M059J (cell line): ENCODE measurements around the gene TNIP2. TPM values are rescaled to one million over a fixed set of nuclear protein-coding genes. Genes with fewer than 3 reads are reported as not detected.
A peak's percentile ranks its signal among the peaks of the same experiment; 100 is the strongest.
"Not testable (repeated sequence)": the region's sequence is repeated elsewhere in the genome, so short reads cannot be mapped to it uniquely, and the experiment has no call there.

Experiments used
- DNase-seq: peaks from one replicate; pipeline ENCODE4 v3.0.0-alpha.2; 2012; ENCODE audit warnings: low read depth
- total RNA-seq: library from RNA; depleted of rRNA; stranded (reverse); fragments of >200 nt; shearing (Covaris generic); gene quantifications from 2 replicates; pipeline ENCODE4 v1.2.3, GENCODE V29; 2014

TNIP2 gene
- total RNA-seq, 1 experiment from 2014 or later = 49.4 TPM

DNA sequence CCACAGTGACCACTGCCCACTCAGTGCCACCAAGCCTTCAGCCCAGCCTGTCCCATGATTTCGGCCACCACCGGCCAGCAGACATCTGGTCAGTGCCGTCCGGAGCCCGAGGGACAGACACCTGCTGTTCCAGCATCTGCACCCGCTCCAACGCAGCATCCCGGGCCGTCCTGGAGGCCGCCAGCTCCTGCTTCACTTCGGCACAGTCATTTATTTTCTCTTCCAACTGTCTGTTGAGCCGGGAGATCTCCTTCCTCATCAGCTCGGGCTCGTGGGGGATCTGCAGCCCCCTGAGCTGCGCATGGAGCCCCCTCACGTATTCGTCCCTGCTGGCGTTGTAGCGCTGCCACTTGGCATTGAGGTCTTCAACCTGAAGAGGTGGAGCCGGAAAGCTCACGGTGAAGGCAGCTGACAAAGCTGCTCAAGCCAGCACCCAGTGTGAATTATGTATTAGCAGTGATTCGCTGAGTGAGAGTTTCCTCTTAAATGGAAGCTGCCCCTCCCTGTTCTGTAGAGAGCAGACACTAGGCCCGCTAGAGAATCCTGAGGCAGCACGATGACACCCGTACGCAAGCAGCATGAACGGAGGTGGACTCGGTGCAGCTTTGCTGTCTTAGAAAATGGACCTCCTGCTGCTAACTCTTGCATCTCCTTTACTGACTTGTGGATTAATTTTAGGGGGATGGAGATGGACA is 11.4 kb downstream of the TNIP2 start:
- no peak for DNase-seq

DNA sequence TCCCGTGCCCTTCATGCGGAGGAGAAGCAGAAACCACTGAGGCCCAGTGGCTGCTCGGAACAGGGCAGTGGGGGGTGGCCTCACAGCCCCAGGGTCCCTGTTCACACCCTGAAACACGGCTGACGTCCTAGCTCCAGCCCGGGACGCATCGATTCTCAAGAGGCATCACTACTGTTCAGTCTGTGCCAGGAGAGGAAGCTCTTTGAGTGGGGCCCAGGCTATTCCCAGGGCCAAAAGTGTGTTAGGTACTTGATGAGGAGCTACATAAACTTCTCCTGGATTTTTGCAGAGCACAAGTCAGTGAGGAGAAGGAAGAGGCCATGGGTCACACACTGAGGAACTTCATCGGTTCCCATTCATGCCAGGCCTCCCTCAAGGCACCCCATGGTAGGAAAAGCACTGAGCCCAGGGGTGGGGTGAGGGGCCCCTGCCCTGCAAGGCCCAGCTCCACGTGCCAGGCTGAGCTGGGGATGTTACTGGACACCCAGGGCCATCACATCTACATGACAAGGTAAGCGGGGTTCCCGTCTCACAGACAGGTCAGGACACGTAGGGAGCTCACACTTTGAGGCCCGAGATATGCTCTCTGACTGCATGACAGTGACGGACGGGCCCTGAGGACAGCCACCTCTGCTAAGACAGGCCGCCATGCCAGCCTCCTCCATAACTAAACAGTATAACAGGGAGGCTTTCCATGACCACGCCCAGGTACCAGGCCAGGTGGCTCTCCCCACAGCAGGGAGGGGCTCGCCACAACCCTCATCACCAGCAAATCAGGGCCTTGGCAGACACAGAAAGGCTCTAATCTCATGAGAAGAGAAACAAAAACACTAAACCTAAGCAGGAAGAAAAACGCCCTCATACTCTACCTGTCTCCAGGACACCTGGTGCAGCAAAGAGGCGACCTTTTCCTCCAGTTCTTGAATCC is 12.4 kb downstream of the TNIP2 start:
- DNase-seq = no peak

GRCh38 chr4:2742823-2743517 is 13.2 kb downstream of the TNIP2 start:
- no peak for DNase-seq

DNA sequence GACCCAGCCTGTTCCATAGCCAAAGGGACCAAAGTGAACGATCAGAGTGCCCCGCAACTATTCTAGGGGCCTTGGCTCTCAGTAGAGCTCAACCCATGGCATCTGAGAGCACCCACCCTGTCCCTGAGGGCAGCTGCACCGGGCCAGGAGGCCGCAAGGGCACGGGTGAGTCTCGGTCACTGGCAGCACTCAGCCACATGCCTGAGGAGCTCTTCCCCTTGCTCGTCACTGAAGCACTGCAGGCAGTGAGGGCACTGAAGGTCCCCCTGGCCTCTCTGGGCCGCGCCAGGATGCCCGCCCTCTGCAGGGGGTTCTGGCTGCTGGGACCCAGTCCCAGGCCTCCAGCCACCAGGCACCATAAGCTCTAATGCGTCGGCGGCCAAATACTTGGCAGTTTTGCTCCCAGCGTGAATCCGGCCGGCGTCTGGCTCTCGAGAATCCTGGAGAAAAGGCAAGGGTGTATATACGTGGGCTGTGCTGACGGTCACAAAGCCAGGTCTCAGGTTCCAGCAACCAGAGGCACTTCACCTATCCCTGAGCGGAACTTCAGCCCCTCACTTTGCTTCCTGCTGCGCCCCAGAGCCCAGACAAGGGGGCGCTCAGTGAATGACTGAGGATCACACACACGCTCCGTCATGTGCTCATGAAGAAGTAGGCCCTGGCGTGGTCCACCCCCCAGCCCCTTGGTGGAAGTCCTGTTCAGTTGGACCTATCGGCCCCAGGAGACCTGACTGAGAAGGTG is 13.9 kb downstream of the TNIP2 start:
- no peak for DNase-seq

- DNase-seq = peak; percentile 39
Measured at GRCh38 chr4:2741626-2742025, 14.5 kb downstream of the TNIP2 start.

GRCh38 chr4:2738296-2738695 is 17.8 kb downstream of the TNIP2 start:
- not testable (repeated sequence) for DNase-seq

DNA sequence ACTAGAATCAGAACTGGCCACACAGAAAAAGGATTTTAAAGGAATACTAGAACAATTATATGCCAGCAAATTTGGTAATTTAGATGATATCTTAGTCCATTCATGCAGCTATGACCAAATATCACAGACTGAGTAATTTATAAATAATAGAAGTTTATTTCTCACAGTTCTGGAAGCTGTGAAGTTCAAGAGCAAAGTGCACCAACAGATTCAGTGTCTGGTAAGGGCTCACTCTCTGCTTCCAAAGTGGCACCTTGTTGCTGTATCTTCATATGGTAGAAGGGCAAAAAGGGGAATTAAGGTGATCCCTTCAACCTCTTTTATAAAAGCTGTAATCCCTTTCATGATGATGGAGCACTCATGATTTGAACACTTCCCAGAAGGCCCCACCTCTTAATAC is 20.3 kb downstream of the TNIP2 start:
- no peak for DNase-seq

DNA sequence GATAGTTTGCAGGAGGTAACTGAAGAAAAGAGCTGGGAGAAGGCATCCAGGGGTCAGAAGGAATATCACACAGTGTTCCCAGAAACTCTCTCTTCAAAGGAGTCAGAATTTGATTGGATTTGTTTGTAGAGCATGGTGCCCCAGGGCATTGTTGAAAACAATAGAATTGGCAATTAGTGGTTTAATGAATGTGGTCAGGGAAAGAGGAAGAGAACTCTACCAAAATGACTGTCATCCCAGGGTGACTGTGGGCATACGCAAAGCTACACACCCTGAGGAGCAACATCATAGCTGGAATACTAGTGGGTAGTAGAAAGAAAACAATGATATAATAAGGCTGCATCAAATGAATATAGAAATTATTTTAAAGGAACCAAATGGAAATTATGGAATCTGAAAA is 21.5 kb downstream of the TNIP2 start:
- DNase-seq = peak; percentile 70

- no peak for DNase-seq
Measured at GRCh38 chr4:2733844-2734574, 22.1 kb downstream of the TNIP2 start.

DNA sequence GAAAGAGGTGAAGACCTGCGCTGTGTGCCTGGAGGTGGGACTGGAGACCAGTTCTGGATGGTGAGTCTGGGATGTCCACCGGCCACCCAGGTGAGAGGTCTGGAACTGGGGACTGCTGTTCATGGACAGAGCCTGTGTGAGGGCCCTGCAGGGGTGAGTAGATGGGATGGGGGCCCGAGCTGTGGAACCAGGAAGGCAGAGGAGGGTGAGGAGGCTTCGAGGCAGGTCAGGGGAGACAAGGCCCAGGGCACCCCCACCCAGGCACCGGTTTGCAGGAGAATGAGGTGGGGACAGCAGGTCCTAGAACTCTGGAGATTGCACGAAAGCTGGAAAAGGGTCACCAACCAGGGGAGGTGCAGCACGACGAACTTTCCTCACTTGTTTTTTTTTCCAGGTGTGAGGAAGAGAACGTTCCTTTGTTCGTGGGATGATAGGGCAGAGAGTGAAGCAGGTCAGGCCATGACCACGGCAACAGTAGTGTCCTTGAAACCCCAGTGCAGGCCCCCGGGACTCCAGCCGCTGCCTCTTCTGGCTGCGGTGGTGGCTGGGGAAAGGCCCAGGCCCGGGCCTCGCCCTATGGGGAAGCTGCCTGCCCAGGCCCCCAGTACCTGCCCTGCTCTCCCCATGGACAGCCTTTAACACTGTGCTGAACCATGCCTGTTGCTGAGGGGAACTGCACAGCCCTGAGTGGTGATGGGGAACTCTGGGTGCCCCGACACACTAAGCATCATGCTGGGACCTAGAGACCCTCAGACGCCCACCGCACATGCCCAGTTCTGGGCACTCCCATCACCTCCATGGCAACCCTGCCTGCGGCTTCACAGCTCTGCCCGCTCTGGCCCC is 22.9 kb downstream of the TNIP2 start:
- DNase-seq = no peak

GRCh38 chr4:2732526-2732925 is 23.6 kb downstream of the TNIP2 start:
- no peak for DNase-seq

DNA sequence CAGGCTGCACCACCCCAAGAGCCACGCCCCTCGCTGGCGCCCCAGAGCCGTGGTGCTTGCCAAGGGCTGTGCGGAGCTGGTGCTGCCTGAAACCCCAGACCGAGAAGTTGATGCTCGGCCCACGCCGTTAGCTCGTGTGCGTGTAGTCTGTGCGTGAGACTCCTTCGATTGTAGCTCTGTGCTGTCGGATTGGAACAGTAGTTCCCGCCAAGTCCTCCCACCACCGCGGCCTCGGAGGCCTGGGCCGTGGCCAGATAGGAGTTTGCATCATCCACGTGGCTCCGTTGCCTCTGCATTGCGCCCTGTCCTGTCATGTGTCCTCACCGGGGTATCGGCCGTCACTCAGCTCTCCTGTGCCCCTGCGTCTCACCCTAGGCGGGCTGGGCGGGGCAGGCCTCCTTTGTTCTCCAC is 24.2 kb downstream of the TNIP2 start:
- DNase-seq = no peak

GRCh38 chr4:2729533-2729875 is 26.6 kb downstream of the TNIP2 start:
- no peak for DNase-seq

DNA sequence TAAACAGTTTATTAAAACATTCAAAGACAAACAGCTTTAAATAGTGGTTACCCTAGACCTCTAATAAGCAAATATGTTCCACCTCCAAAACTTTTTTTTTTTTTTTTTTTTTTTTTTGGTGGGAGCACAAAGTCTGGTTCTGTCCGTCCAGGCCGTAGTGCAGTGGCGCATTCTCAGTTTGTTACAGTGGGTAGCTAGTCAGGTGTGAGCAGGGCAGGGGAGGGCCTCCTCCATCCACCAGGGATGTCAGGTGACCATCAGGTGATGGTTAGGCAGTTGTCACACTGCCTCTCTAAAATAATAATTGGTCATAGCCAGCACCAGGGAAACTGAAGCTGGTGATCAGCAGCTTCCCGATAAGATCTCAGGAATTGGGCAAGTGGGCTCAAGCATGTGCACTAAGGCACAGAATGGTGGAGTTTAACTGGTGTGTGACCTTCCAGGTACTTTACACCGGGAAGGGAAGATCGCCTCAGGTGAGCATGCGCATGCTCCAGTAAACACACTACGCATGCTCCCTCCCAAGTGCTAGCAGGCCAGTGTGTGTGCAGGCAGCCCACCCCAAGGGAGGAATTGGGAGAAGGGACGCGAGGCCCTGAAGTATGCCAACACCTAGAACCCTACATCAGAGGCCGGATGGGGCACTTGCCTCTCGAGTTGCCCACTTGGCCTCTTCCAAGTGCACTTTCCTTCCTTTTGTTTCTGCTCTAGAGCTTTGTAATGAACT is 27.2 kb downstream of the TNIP2 start:
- no peak for DNase-seq

GRCh38 chr4:2728221-2728620 is 27.9 kb downstream of the TNIP2 start:
- no peak for DNase-seq

- not testable (repeated sequence) for DNase-seq
Measured at GRCh38 chr4:2726881-2727280, 29.3 kb downstream of the TNIP2 start.

DNA sequence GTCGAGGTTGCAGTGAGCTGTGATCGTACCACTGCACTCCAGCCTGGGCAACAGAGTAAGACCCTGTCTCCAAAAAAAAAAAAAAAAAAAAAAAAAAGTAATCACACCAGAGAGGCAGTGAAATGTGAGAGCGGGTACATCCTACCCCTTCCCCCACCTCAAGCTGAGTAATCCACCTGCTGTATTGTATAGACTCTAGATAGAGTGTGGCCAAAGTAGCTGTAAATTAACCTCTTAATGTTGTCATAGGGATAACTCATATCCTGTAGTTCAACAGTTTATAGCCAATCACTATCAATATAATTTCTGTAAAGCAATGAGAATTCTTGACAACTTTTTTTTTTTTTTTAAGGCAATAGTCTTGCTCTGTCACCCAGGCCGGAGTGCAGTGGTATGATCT is 30.8 kb downstream of the TNIP2 start:
- DNase-seq = no peak

DNA sequence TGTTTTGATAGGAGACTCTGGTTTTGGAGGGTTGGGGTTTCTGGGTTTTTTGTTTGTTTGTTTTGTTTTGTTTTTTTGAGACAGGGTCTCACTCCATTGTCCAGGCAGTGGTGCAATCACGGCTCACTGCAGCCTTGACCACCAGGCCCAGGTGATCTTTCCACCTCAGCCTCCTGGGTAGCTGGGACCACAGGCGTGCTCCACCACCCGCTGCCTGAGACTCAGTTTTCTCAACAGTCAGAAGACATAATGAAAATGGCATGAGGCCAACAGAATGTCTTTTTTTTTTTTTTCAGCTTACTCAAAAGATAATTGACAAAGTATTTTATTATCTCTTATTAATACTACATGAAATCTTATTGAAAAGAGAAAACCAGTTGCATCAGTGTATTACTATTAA is 32.4 kb downstream of the TNIP2 start:
- DNase-seq = no peak

DNA sequence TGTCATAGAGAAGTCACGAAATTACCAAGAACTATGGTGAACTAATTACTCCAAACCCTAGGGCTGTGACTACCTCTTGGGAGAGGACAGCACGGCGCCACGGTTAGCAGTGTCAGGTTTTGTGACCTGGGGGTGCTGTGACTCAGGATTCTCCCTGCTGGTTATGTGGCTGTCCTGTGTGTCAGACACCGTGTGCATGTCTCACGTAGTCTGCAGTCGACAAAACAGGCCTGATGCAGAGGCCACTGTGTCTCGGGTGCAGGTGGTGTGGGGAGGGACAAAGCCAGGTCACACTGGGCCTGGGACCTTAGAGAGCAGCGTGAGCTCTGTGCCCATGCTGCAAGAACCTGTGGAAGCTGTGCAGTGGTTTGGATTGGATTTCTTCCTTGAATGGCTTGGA is 34.1 kb downstream of the TNIP2 start:
- DNase-seq = no peak

- no peak for DNase-seq
Measured at GRCh38 chr4:2721586-2721985, 34.5 kb downstream of the TNIP2 start.
